Measurements from ENCODE around the gene DMBT1.

The DMBT1 gene

DNA sequence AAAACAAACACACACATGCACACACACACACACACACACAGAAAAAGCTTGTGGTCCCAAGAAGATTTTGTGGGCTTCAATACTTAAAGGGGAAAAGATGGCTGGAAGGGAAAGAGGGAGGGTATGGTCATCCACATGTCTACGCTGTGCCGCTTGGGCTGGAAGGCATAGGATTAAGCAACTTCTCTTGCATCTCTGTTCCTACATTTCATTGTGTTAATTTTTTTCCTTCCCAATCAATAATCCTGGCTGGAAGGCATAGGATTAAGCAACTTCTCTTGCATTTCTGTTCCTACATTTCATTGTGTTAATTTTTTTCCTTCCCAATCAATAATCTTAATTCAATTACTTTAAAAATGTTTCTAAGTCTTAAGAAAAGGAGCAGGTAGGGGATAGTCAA, 108.5 kb downstream of the DMBT1 start:
- Histone ChIP-seq H3K9me3 (ENCODE audit: control insufficient read depth, low read length) (no peaks in the 10 kb centered on the region), H3K9ac (ENCODE audit: low read length) (no peak overlapping the region), H3K27me3 (ENCODE audit: control insufficient read depth, insufficient read depth, low read length) (peaks cover 11% of the 10 kb centered on the region), H3K4me3 (ENCODE audit: low read length) (no peak overlapping the region), H3K4me1 (ENCODE audit: control insufficient read depth, insufficient read depth, low read length) (no peaks in the 10 kb centered on the region), H3K36me3 (ENCODE audit: control insufficient read depth, insufficient read depth, low read length) (no peaks in the 10 kb centered on the region)

DNA sequence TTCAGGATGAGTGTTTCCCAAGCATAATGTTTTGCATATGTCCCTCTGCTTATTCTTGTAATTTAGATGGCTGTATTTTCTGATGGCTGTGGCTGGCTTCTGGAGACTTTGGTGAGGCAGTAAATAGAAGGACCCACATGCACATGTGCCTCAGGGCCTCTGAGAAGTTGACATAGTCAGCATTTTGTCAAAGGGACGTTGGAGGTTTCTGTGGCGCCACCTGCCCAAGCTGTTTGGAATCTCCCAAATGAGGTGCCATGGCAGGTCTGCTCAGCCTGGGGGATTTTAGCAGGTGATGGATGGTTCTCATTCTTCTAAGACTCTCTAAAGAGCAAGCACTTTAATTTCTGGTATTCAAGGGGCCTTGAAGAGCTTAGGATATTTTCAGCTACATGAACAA, 109.3 kb downstream of the DMBT1 start:
- H3K4me3 ChIP-seq (ENCODE audit: low read length) = no peak overlapping the region
- H3K27me3 ChIP-seq (ENCODE audit: control insufficient read depth, insufficient read depth, low read length) = peaks cover 13% of the 10 kb centered on the region
- no peak overlapping the region for H3K9ac ChIP-seq (ENCODE audit: low read length)
- no peaks in the 10 kb centered on the region for H3K9me3 ChIP-seq (ENCODE audit: control insufficient read depth, low read length)
- no peaks in the 10 kb centered on the region for H3K4me1 ChIP-seq (ENCODE audit: control insufficient read depth, insufficient read depth, low read length)
- H3K36me3 ChIP-seq (ENCODE audit: control insufficient read depth, insufficient read depth, low read length) = no peaks in the 10 kb centered on the region

GRCh38 chr10:122671355-122671754, 110.8 kb downstream of the DMBT1 start:
- Histone ChIP-seq H3K36me3 (ENCODE audit: control insufficient read depth, insufficient read depth, low read length) (no peaks in the 10 kb centered on the region), H3K4me1 (ENCODE audit: control insufficient read depth, insufficient read depth, low read length) (no peaks in the 10 kb centered on the region), H3K4me3 (ENCODE audit: low read length) (no peak overlapping the region), H3K27me3 (ENCODE audit: control insufficient read depth, insufficient read depth, low read length) (peaks cover 15% of the 10 kb centered on the region), H3K9me3 (ENCODE audit: control insufficient read depth, low read length) (no peaks in the 10 kb centered on the region), H3K9ac (ENCODE audit: low read length) (no peak overlapping the region)

GRCh38 chr10:122672655-122673054, 112.1 kb downstream of the DMBT1 start:
- peaks cover 12% of the 10 kb centered on the region for H3K27me3 ChIP-seq (ENCODE audit: control insufficient read depth, insufficient read depth, low read length)

GRCh38 chr10:122673269-122673668, 112.7 kb downstream of the DMBT1 start:
- Histone ChIP-seq H3K36me3 (ENCODE audit: control insufficient read depth, insufficient read depth, low read length) (no peaks in the 10 kb centered on the region), H3K27me3 (ENCODE audit: control insufficient read depth, insufficient read depth, low read length) (peaks cover 14% of the 10 kb centered on the region), H3K4me3 (ENCODE audit: low read length) (no peak overlapping the region), H3K9ac (ENCODE audit: low read length) (no peak overlapping the region), H3K9me3 (ENCODE audit: control insufficient read depth, low read length) (no peaks in the 10 kb centered on the region), H3K4me1 (ENCODE audit: control insufficient read depth, insufficient read depth, low read length) (no peaks in the 10 kb centered on the region)

More at GRCh38 chr10:122672655-122673054, 112.1 kb downstream of the DMBT1 start:
- Histone ChIP-seq H3K4me3 (ENCODE audit: low read length) (no peak overlapping the region), H3K9ac (ENCODE audit: low read length) (no peak overlapping the region), H3K36me3 (ENCODE audit: control insufficient read depth, insufficient read depth, low read length) (no peaks in the 10 kb centered on the region), H3K9me3 (ENCODE audit: control insufficient read depth, low read length) (no peaks in the 10 kb centered on the region), H3K4me1 (ENCODE audit: control insufficient read depth, insufficient read depth, low read length) (no peaks in the 10 kb centered on the region)

DNA sequence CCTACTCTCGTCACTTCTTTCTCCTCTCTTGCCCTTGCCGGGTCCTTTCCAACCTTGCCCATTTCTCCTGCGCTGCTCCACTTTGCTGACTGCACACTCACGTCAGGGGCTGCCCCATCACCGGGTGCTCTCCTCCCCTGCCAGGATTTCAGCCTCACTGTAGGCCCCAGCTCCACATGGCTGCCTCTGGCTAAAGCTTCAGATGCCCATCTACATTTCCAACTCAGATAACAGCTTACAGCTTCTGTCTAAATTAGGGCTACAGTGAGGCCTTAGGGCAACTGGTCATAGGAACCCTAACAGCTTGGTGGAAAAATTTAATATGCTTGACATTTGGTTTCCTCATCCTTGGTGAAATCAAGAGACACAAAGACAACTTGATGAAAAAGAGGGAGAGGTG, 113.2 kb downstream of the DMBT1 start:
- Histone ChIP-seq H3K9me3 (ENCODE audit: control insufficient read depth, low read length) (no peaks in the 10 kb centered on the region), H3K4me3 (ENCODE audit: low read length) (no peak overlapping the region), H3K4me1 (ENCODE audit: control insufficient read depth, insufficient read depth, low read length) (no peaks in the 10 kb centered on the region), H3K9ac (ENCODE audit: low read length) (no peak overlapping the region), H3K27me3 (ENCODE audit: control insufficient read depth, insufficient read depth, low read length) (peaks cover 14% of the 10 kb centered on the region), H3K36me3 (ENCODE audit: control insufficient read depth, insufficient read depth, low read length) (no peaks in the 10 kb centered on the region)

GRCh38 chr10:122674781-122675180, 114.2 kb downstream of the DMBT1 start:
- Histone ChIP-seq H3K36me3 (ENCODE audit: control insufficient read depth, insufficient read depth, low read length) (no peaks in the 10 kb centered on the region), H3K9ac (ENCODE audit: low read length) (no peak overlapping the region), H3K9me3 (ENCODE audit: control insufficient read depth, low read length) (no peaks in the 10 kb centered on the region), H3K4me3 (ENCODE audit: low read length) (no peak overlapping the region), H3K4me1 (ENCODE audit: control insufficient read depth, insufficient read depth, low read length) (no peaks in the 10 kb centered on the region), H3K27me3 (ENCODE audit: control insufficient read depth, insufficient read depth, low read length) (peaks cover 17% of the 10 kb centered on the region)

DNA sequence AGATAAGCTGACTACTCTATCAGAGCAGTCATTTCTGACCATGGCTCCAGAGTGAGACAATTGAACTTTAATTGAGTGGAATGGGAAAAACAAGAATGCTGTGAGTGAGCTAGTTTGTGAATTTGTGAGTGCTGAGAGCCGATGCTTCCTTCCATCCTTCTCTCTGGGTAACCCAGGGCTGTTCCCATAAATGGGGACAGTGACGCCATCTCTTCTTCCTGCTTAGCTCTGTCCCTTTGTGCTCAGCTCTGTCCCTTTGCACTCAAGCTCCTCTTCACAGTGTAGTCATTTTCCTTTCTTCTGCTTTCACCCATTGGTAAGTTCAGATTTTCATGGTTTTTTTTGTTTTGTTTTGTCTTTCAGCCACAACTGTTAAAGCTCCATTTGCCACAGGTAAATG, 114.7 kb downstream of the DMBT1 start:
- no peaks in the 10 kb centered on the region for H3K36me3 ChIP-seq (ENCODE audit: control insufficient read depth, insufficient read depth, low read length)
- no peaks in the 10 kb centered on the region for H3K4me1 ChIP-seq (ENCODE audit: control insufficient read depth, insufficient read depth, low read length)
- no peak overlapping the region for H3K4me3 ChIP-seq (ENCODE audit: low read length)
- no peak overlapping the region for H3K9ac ChIP-seq (ENCODE audit: low read length)
- no peaks in the 10 kb centered on the region for H3K9me3 ChIP-seq (ENCODE audit: control insufficient read depth, low read length)
- peaks cover 17% of the 10 kb centered on the region for H3K27me3 ChIP-seq (ENCODE audit: control insufficient read depth, insufficient read depth, low read length)

DNA sequence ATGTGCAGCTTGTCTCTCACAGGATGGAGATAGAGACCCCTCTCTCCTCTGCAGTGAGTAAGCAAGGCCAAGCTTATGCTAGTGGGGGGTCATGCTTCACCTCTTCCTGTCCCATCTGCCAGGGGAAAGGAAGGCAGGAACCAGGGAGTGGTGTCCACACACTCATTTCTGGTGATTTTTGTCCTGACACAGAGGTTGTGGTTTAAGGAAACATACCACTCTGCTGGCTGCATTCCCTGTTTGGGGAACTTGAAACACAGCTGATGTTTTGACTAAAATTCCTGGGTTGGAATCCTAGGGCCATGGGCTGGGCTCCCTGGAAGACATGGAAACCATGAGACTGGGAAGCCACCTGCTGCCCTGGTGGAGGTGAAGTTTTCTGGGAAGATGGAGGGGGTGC, 117.7 kb downstream of the DMBT1 start:
- Histone ChIP-seq H3K4me3 (ENCODE audit: low read length) (no peak overlapping the region), H3K9ac (ENCODE audit: low read length) (no peak overlapping the region), H3K36me3 (ENCODE audit: control insufficient read depth, insufficient read depth, low read length) (no peaks in the 10 kb centered on the region), H3K9me3 (ENCODE audit: control insufficient read depth, low read length) (no peaks in the 10 kb centered on the region), H3K4me1 (ENCODE audit: control insufficient read depth, insufficient read depth, low read length) (no peaks in the 10 kb centered on the region), H3K27me3 (ENCODE audit: control insufficient read depth, insufficient read depth, low read length) (peaks cover 18% of the 10 kb centered on the region)

DNA sequence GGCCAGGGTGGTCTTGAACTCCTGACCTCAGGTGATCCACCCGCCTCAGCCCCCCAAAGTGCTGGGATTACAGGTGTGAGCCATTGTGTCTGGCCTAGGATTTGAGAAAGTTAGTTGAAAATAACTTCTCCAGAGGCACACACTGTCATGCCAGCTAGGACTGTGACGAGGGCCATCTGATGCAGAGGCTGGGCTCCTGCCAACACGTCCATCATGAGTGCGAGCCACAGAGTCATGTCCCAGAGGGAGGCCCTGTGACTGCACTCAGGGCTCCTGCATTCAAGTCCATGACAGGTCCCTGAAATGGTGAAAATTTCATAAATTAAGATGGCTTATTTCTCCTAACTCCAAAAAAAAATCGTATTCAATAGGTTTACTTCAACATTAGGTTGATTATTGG, 122.0 kb downstream of the DMBT1 start:
- no peaks in the 10 kb centered on the region for H3K36me3 ChIP-seq (ENCODE audit: control insufficient read depth, insufficient read depth, low read length)
- H3K27me3 ChIP-seq (ENCODE audit: control insufficient read depth, insufficient read depth, low read length) = peaks cover 11% of the 10 kb centered on the region
- H3K9ac ChIP-seq (ENCODE audit: low read length) = no peak overlapping the region
- no peak overlapping the region for H3K4me3 ChIP-seq (ENCODE audit: low read length)
- H3K4me1 ChIP-seq (ENCODE audit: control insufficient read depth, insufficient read depth, low read length) = no peaks in the 10 kb centered on the region
- no peaks in the 10 kb centered on the region for H3K9me3 ChIP-seq (ENCODE audit: control insufficient read depth, low read length)

GRCh38 chr10:122688293-122688989, 127.9 kb downstream of the DMBT1 start:
- no peak overlapping the region for H3K9ac ChIP-seq (ENCODE audit: low read length)
- no peaks in the 10 kb centered on the region for H3K4me1 ChIP-seq (ENCODE audit: control insufficient read depth, insufficient read depth, low read length)
- no peaks in the 10 kb centered on the region for H3K27me3 ChIP-seq (ENCODE audit: control insufficient read depth, insufficient read depth, low read length)
- no peak overlapping the region for H3K4me3 ChIP-seq (ENCODE audit: low read length)
- no peaks in the 10 kb centered on the region for H3K9me3 ChIP-seq (ENCODE audit: control insufficient read depth, low read length)
- no peaks in the 10 kb centered on the region for H3K36me3 ChIP-seq (ENCODE audit: control insufficient read depth, insufficient read depth, low read length)

GRCh38 chr10:122689146-122689820, 128.7 kb downstream of the DMBT1 start:
- no peak overlapping the region for H3K4me3 ChIP-seq (ENCODE audit: low read length)
- no peaks in the 10 kb centered on the region for H3K36me3 ChIP-seq (ENCODE audit: control insufficient read depth, insufficient read depth, low read length)
- no peaks in the 10 kb centered on the region for H3K27me3 ChIP-seq (ENCODE audit: control insufficient read depth, insufficient read depth, low read length)
- H3K9me3 ChIP-seq (ENCODE audit: control insufficient read depth, low read length) = no peaks in the 10 kb centered on the region
- H3K4me1 ChIP-seq (ENCODE audit: control insufficient read depth, insufficient read depth, low read length) = no peaks in the 10 kb centered on the region
- H3K9ac ChIP-seq (ENCODE audit: low read length) = no peak overlapping the region
